Right cardiac atrium (tissue), 5 donors: ENCODE measurements around the gene ADM2. TPM values are rescaled to one million over a fixed set of nuclear protein-coding genes. Genes with fewer than 3 reads are reported as not detected.
"Not testable (repeated sequence)": the region's sequence is repeated elsewhere in the genome, so short reads cannot be mapped to it uniquely, and the experiment has no call there.

ENCODE experiments used
- ATAC-seq, 2 donors: fragments of 200-7000 bp; cut with Tn5 transposase; one replicate each; pipeline versions ENCODE4 v1.8.0 to v1.9.1; 2020; ENCODE audit warnings: moderate library complexity in 2 of 2, mild to moderate bottlenecking in 1 of 2
- DNase-seq, 3 donors: peaks; one replicate each; pipeline ENCODE4 v3.0.0-alpha.2; 2020
- H3K27ac ChIP-seq: one replicate; pipeline ENCODE4 v1.5.1; 2013; ENCODE audit warnings: mild to moderate bottlenecking, low read length, control low read depth, moderate library complexity
- H3K27me3 ChIP-seq: one replicate; pipeline ENCODE4 v1.6.1; 2013; ENCODE audit not compliant: control insufficient read depth, insufficient read depth
- H3K4me1 ChIP-seq: one replicate; pipeline ENCODE4 v1.6.1; 2013; ENCODE audit warnings: low read length; ENCODE audit not compliant: control insufficient read depth, insufficient read depth
- H3K4me3 ChIP-seq: one replicate; pipeline ENCODE4 v1.5.1; 2013; ENCODE audit warnings: low read length, control low read depth
- H3K9me3 ChIP-seq: one replicate; pipeline ENCODE4 v1.6.1; 2013; ENCODE audit warnings: low read length; ENCODE audit not compliant: control insufficient read depth
- WGBS: extraction: QIAGEN DNeasy Blood & Tissue Kit; methylation state at CpG from one replicate; pipeline ENCODE4 v1.1.7; 2013; 5-methylcytosine and 5-hydroxymethylcytosine counted together
- intact Hi-C, 4 donors: fragments of 100-400 bp; cut with DNase I; formaldehyde crosslinking; loops; one replicate each; pipeline versions ENCODE4 v1.11.0 to v1.14.0; 2022 to 2023
- long read RNA-seq, 4 donors: library from polyadenylated mRNA; unstranded; transcript quantifications; one replicate each; pipeline ENCODE4 v2.0.0, GENCODE V29; 2020 to 2021
- polyA plus RNA-seq: library from polyadenylated mRNA; stranded (reverse); fragments of 200-250 nt; gene quantifications from one replicate; pipeline ENCODE4 v1.2.3, GENCODE V29; 2013
- total RNA-seq, 4 donors: library from RNA; stranded (reverse); fragmentation: NEBNext Ultra II Directional; extraction: Animal tissue kit (Norgen Biotek cat#: 25700); gene quantifications; one replicate each; pipeline ENCODE4 v1.2.1, GENCODE V29; 2021
- donor health status: healthy with polysubstance abuse.
- donor health status: DM: no; HTN: yes; CAD: no.
- donor health status: DM: no; HTN: no; CAD: no.
- donor health status: DM: no; HTN: yes; CAD: no; lungs with severe emphysema.
- donor health status: DM: yes; HTN: yes; CAD: no.

ADM2 gene
- under 1 TPM in 2 of 4 donors, not detected in 2; 0.11 to 0.32 TPM for total RNA-seq
- polyA plus RNA-seq = 0.05 TPM
- long read RNA-seq, donor 1 = 0 reads
- long read RNA-seq, donor 2 = 0 reads
- long read RNA-seq, donor 3 = 0 reads
- long read RNA-seq, donor 4 = 0 reads

GRCh38 chr22:50481440-50482106, at the start of gene ADM2:
Gene ADM2, plus strand, starts transcription at chr22:50481543. Its CDS starts 305 bp downstream, at chr22:50481848.
- DNase-seq (peak in 2 of 3 donors; percentile 70 to 75), ATAC-seq (peak; percentile 27 to 45)
- H3K27me3 ChIP-seq = no peaks in the 10 kb centered on the region
- no peaks in the 10 kb centered on the region for H3K4me1 ChIP-seq
- H3K4me3 ChIP-seq = peak within 1 kb of the TSS; percentile 57
- no peak within 1 kb of the TSS for H3K27ac ChIP-seq
- 3% methylated on average over 70 of the region's 70 CpGs for WGBS
- intact Hi-C loops = no loop called here
- H3K9me3 ChIP-seq = no peaks in the 10 kb centered on the region

DNA sequence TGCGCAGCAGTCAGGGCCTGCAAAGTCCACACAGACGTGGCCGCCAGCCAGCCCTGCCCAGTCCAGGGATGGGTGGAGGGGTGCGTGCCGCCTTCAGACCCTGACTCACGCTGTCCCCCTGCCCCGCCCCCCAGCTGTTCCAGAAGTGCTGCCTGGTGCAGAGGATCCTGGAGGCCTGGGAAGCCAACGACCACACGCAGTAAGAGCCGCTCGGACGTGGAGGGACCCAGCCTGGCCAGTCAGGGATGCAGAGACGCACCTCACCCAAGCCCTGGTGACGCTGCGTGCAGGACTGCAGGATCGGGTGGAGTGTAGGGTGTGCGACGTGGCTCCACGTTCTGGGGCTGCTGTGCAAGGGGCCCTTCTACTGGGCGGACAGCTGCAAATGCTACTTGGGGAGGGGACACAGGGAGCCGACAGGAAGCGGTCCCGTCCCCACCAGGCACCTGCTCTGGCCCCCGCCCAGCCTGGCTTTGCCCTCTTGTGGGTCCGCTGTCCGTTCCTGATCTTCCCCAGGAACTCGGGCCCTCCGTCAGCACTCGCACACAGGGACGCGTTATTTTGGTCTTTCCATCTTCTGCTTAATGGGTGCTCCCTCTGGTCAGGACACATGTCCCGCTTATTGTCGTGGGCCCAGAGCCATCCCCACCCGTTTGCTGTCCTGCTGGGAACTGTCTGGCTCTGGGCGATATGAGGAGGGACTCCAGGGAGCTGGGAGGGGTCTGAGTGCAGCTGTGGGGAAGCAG, 49.0 kb upstream of the ADM2 start:
- intact Hi-C loops = no loop called here
- Histone ChIP-seq H3K27ac (no peak overlapping the region), H3K4me3 (no peak overlapping the region), H3K4me1 (no peaks in the 10 kb centered on the region), H3K9me3 (no peaks in the 10 kb centered on the region), H3K27me3 (no peaks in the 10 kb centered on the region)
- DNase-seq (peak in 1 of 3 donors; percentile 53), ATAC-seq (peak; percentile 7 to 19)
- 94% methylated on average over 35 of the region's 35 CpGs for WGBS

- H3K4me1 ChIP-seq, H3K27ac ChIP-seq, intact Hi-C loops, H3K27me3 ChIP-seq, H3K4me3 ChIP-seq, ATAC-seq, H3K9me3 ChIP-seq: not testable (repeated sequence)
- 96% methylated on average over 24 of the region's 24 CpGs for WGBS
- DNase-seq = peak in 1 of 3 donors; percentile 51
These were observed 48.3 kb upstream of the ADM2 start for GRCh38 chr22:50432877-50433510.

DNA sequence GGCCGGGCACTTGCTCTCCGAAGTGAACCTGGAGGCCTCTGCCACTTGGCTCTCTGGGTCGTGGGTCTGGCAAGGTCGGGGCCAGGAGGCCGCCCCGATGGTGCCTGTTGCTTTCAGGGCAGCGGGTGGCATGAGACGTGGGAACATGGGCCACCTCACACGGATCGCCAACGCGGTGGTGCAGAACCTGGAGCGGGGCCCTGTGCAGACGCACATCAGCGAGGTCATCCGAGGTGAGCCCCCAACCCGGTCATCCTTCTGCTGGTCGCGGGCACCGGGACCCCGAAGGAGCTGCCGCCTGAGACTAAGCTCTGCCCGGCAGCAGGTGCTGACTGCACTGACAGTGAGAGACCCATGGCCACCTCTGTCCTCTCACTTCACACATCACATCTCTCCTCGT, 46.5 kb upstream of the ADM2 start:
- Histone ChIP-seq H3K4me3 (no peak overlapping the region), H3K27me3 (no peaks in the 10 kb centered on the region), H3K9me3 (no peaks in the 10 kb centered on the region), H3K27ac (no peak overlapping the region), H3K4me1 (no peaks in the 10 kb centered on the region)
- intact Hi-C loops = no loop called here
- WGBS = 91% methylated on average over 24 of the region's 24 CpGs
- ATAC-seq (no peak), DNase-seq (peak in 1 of 3 donors; percentile 49)

DNA sequence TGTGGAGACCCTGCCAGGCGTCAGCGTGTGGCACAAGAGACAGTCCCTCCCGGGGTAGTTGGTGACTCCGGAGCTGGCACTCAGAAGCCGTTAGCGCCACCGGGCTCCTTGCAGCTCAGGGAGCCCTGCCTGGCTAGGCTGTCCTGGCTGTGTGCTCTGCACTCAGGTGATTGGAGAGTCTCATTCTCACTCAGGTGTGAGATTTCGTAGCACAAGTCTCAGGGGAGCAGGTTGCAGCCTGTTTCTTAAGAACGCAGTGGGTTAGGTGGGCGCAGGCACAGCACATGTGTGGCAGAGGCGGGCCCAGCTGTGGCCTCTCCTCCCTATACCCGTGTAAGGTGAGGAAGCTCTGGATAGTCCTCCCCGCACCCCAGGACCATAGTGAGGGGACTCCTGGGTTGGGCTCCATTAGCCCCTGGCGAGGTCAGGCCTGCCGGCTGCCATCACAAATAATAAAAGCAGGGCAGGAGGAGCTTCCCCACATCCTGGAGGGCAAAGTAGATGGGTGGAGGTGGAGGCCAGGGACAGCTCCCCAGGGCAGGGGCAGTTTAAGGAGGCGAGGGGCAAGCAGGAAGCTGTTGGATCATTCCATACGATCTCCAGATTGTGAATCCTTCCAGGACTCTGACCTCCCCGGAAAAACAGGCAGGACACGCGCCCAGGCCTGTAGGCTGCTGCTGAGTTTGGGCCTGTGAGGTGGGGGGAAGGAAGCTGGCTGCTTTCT, 45.9 kb upstream of the ADM2 start:
- intact Hi-C loops = no loop called here
- Histone ChIP-seq H3K4me1 (no peaks in the 10 kb centered on the region), H3K27me3 (no peaks in the 10 kb centered on the region), H3K9me3 (no peaks in the 10 kb centered on the region), H3K4me3 (no peak overlapping the region), H3K27ac (no peak overlapping the region)
- WGBS = 88% methylated on average over 20 of the region's 20 CpGs
- peak in 1 of 3 donors; percentile 43 for DNase-seq
- ATAC-seq = no peak

DNA sequence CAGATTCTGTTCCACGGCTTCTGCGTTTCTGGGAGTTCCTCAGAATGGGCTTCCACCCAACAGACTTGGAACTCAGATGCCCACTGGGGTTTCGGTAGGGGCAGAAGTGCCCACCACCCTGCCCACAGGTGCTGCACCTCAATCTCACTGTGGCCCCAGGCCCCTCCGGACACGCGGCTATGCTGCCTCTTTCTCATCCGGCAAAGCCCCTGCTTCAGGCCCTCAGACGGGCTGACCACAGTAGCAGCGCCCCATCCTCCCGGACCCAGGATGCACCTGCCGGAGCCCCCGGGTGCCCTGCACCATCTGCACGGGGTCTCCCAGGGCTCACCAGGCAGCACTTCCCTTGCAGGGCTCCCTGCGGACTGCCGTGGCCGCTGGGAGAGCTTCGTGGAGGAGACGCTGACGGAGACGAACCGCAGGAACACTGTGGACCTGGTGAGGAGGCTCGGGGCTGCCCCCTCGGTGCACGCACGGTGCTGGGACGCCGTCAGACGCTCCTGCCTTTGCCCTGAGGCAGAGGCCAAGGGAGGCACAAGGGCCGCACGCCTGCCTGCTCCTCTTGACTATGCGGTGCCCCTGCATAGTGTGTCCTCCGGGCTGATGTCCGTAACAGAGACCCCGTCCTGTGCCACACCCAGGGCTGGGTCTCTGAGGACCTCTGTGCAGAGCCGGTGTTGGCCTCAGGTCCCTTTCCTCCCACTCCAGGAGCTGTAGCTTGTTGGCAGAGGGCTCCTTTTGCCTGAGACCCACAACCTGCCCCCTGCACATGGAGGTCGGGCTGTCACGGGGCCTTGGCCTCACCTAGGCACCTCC, 45.1 kb upstream of the ADM2 start:
- intact Hi-C loops = no loop called here
- WGBS = 89% methylated on average over 37 of the region's 37 CpGs
- DNase-seq = no peak

DNA sequence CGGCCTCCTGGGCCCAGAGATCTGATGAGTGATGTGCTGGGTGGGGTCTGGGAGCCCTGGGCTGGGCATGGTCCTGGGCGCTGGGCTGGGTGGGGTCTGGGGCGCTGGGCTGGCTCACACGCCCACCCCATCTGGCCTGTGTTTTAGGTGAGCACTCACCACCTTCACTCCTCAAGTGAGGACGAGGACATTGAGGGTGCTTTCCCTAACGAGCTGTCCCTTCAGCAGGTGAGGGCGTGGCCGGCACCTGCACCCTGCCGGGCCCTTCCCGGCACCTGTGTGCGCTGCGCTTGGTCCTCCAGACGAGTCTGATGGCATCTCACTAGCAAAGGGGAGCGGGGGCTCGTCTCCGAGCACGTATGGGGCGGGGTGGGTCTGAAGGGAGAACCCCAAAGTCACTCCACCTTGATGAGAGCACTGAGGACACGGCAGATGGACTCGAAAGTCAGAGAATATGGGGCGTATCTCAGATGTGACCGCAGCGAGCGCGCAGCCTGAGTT, 44.5 kb upstream of the ADM2 start:
- WGBS = 92% methylated on average over 25 of the region's 25 CpGs
- Histone ChIP-seq H3K4me1 (no peaks in the 10 kb centered on the region), H3K9me3 (no peaks in the 10 kb centered on the region), H3K27ac (no peak overlapping the region), H3K27me3 (no peaks in the 10 kb centered on the region), H3K4me3 (no peak overlapping the region)
- intact Hi-C loops = no loop called here
- ATAC-seq = peak in 1 of 2 donors; percentile 7
- no peak for DNase-seq

More for the DNA sequence above, 45.1 kb upstream of the ADM2 start:
- H3K4me1 ChIP-seq = no peaks in the 10 kb centered on the region
- ATAC-seq = peak in 1 of 2 donors; percentile 1
- H3K4me3 ChIP-seq = no peak overlapping the region
- no peak overlapping the region for H3K27ac ChIP-seq
- H3K27me3 ChIP-seq = no peaks in the 10 kb centered on the region
- H3K9me3 ChIP-seq = no peaks in the 10 kb centered on the region

- WGBS = 88% methylated on average over 36 of the region's 36 CpGs
- Histone ChIP-seq H3K9me3 (no peaks in the 10 kb centered on the region), H3K27me3 (no peaks in the 10 kb centered on the region), H3K4me3 (no peak overlapping the region), H3K27ac (no peak overlapping the region), H3K4me1 (no peaks in the 10 kb centered on the region)
- no peak for ATAC-seq
- peak in 1 of 3 donors; percentile 34 for DNase-seq
- intact Hi-C loops = no loop called here
These were observed 43.6 kb upstream of the ADM2 start for GRCh38 chr22:50437511-50438304.

DNA sequence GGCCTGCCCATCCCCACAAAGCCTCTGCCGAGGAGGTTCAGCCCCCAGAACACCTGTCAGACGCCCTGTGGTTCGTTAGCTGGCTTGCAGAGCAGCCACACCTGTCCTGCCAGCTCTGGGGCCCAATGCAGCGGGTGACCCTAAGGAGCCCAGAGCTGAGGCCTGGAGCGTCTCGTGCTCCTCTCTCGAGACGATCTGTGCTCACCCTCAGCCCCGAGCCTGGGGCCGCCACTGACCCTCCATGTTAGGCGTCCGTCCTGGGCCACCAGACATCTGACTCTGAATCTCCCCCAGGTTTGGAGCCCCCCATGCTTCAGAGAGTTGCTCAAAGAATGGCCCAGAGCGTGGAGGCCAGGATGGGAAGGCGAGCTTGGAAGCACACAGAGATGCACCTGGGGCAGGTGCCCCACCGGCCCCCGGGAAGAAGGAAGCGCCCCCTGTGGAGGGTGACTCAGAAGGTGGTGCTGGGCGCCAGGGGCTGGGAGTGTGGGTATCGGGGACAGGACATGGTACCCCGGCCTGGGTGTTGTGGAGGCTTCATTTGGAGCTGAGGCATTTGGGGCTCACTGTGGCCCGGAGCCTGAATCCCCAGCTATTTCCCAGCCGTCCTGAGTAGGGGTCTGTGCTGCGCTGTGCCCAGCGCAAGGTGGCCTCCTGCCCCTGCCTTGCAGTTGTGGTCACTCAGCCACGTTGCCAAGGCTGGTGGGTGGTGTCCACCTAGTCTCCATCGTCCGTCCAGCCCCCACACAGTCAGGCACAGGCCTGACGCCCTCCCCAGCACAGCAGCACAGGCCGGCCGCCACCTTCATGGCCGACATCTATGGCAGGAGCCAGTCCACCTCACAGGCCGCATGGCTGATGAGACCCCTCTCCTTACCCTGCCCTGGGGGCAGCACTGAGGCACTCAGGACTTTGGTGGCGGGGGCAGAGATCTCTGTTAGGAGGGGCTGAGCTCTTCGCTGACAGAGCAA, 42.8 kb upstream of the ADM2 start:
- Histone ChIP-seq H3K4me3 (no peak overlapping the region), H3K4me1 (no peaks in the 10 kb centered on the region), H3K9me3 (no peaks in the 10 kb centered on the region), H3K27me3 (no peaks in the 10 kb centered on the region), H3K27ac (no peak overlapping the region)
- intact Hi-C loops = no loop called here
- WGBS = 87% methylated on average over 34 of the region's 34 CpGs
- DNase-seq = peak in 2 of 3 donors; percentile 45 to 66
- ATAC-seq = no peak
